ENCODE data around the gene ZNF165.

The ZNF165 gene

DNA sequence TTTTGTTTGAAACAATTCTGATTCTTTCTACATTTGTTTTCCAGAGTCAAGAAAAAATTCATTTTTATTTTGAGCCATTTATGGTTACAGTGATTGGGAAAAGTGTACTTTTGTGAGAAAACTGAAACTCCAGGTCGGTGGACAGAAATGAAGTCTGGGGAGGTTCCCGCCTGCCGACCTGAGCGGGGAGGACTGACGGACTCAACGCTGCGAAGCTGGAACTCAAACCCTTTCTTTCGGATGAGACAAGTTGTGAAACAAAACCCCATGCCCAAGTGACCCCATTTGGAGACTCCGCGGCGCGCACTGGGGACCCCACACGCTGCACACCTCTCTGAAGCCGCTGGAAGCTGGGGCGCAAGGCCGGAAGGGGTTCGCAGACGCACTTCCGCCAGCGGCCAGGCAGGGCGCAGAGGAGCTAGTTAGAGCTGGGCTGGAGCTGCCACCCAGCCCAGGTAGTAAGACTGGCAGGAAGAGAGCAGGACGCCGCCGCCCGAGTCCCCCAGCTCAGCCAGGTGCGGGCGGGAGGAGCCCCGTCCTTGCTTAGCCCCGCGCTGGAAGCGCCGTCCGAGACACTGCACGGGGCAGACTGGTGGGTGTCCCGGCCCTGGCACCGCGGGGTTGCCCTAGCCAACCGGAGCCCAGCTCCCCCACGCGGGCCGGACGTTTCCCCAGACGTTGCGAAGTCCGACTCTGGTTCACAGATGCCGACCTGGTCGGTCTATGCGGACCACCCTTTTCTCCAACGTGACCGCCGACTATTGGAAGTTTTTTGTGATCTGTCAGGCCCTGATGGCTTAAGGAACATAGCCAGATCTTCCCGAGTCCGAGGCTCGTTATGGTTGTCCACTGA is 24.2 kb downstream of the ZNF165 start:
- H3K4me3 ChIP-seq (ENCODE audit: low read depth, low read length) = peak overlapping the region; percentile 54
- TF ChIP-seq CTCF (IDR thresholded peaks at IDR 0.05; ENCODE audit: borderline replicate concordance, insufficient read depth, low read depth, low read length) = peak; percentile 65

- H3K4me3 ChIP-seq (ENCODE audit: low read depth, low read length) = peak overlapping the region; percentile 54
- TF ChIP-seq CTCF (IDR thresholded peaks at IDR 0.05; ENCODE audit: borderline replicate concordance, insufficient read depth, low read depth, low read length) = no peak
Measured at GRCh38 chr6:28105245-28105639, 24.9 kb downstream of the ZNF165 start.

GRCh38 chr6:28107506-28107905 is 27.1 kb downstream of the ZNF165 start:
- H3K4me3 ChIP-seq (ENCODE audit: low read depth, low read length) = no peak overlapping the region
- no peak for TF ChIP-seq CTCF (IDR thresholded peaks at IDR 0.05; ENCODE audit: borderline replicate concordance, insufficient read depth, low read depth, low read length)

DNA sequence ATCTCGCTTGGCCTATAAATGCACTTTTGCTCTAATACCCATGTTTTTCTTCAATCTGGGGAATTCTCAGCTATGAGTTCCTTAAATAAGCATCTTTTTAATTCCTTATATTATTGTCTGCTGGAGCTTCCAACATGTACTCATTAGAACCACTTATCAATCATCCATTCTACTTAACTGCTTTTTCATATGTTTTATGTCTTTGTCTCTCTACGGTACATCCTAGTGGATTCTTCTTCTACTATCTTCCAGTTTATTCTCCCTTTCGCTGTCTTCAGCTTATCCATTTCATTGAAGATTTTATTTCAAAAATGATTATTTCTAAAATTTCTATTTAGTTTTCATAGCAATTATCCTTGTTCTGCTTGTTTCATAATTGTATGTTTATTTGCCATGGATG is 31.6 kb downstream of the ZNF165 start:
- H3K4me3 ChIP-seq (ENCODE audit: low read depth, low read length) = no peak overlapping the region
- TF ChIP-seq CTCF (IDR thresholded peaks at IDR 0.05; ENCODE audit: borderline replicate concordance, insufficient read depth, low read depth, low read length) = no peak

GRCh38 chr6:28115799-28116198 is 35.4 kb downstream of the ZNF165 start:
- H3K4me3 ChIP-seq (ENCODE audit: low read depth, low read length) = no peak overlapping the region
- no peak for TF ChIP-seq CTCF (IDR thresholded peaks at IDR 0.05; ENCODE audit: borderline replicate concordance, insufficient read depth, low read depth, low read length)

DNA sequence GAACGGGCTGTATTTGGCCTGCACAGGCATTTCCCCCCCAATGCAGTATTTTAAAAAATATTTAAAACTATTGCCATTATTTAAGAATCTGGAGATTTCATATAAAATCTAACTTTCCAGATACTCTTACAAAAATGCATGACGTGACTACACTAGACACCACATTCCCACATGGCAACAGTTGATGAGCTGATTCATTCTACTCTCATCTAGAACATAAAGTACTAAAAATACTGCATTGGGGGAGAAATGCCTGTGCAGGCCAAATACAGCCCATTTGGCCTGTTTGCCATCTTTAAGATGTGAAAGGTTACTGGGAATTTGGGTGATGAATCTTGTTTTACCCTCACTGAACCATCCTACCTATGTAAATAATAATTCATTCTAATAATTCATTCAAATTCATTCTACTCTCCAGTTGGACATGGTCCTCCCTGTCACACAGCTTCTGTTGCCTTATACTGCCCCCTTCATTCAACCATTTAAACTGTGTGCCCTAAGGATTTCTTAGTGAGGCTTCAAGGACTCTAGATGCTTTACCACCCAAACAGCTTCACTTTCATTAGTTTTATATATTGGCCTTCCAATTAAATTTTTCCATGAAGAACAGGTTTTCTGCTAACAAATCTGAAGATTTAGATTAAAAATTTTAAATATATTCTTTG is 37.1 kb downstream of the ZNF165 start:
- TF ChIP-seq CTCF (IDR thresholded peaks at IDR 0.05; ENCODE audit: borderline replicate concordance, insufficient read depth, low read depth, low read length) = no peak
- no peak overlapping the region for H3K4me3 ChIP-seq (ENCODE audit: low read depth, low read length)

DNA sequence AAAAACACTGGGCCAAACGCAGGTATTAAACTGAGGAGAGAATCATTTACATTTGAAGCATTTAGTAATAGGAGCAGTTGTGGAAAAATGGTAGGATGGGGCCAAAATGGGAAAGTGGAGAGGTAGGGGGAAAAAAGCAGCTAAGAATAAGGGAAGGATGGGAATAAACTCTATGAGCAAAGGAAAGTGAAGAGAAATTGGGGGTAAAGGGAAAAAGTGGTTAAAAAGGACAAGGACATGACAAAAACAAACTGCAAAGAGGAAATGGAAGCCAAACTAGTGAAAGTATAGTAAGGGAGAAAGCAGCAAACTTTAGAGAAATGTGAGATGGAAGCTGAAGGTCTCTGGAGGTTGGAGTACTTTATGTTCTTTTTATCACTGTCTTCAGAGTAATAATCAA is 37.8 kb downstream of the ZNF165 start:
- TF ChIP-seq CTCF (IDR thresholded peaks at IDR 0.05; ENCODE audit: borderline replicate concordance, insufficient read depth, low read depth, low read length) = no peak
- H3K4me3 ChIP-seq (ENCODE audit: low read depth, low read length) = no peak overlapping the region

Data from GM12875 (cell line).